HepG2 (cell line): ENCODE measurements around the gene NSD2. TPM values are rescaled to one million over a fixed set of nuclear protein-coding genes. Genes with fewer than 3 reads are reported as not detected.

ENCODE experiments used
- ATAC-seq: fragments of 200-7000 bp; cut with Tn5 transposase; 3 replicates; pipeline ENCODE4 v1.9.1; 2020; ENCODE audit warnings: mild to moderate bottlenecking, moderate library complexity
- BruUV-seq: library from RNA; stranded (reverse); fragments of 400-500 nt; replicated peaks from 2 replicates; lab custom pipeline; 2021; lab: Mats Ljungman, UMichigan
- CTCF ChIA-PET: fragments of 300-600 bp; formaldehyde crosslinking; extraction: SDS; loops from one replicate; lab custom pipeline; 2021; ENCODE audit warnings: low total read pairs, inconsistent platforms, low intra/inter-chr PET ratio; lab: Yijun Ruan, JAX
- POLR2A ChIA-PET: fragments of 350-600 bp; sonication (Branson Sonifier 250); formaldehyde crosslinking; loops from one replicate; lab custom pipeline; 2020; ENCODE audit warnings: antibody characterized with exemption, inconsistent platforms; lab: Yijun Ruan, JAX
- DNase-seq: peaks from one replicate; pipeline ENCODE4 v3.0.0-alpha.2; 2015; ENCODE audit warnings: low spot score
- FAIRE-seq: peaks from 3 replicates; lab custom pipeline; 2011; peaks lifted over from hg19 to GRCh38; lab: Jason Lieb, UNC
- H2AFZ ChIP-seq: one replicate; pipeline ENCODE4 v1.6.1; 2011; ENCODE audit warnings: low read length, inconsistent platforms
- H3K27ac ChIP-seq: fragments of 300-600 bp; 3 replicates; pipeline ENCODE4 v1.8.0; 2011; ENCODE audit warnings: mixed run types, mild to moderate bottlenecking, mixed read lengths, low read length, inconsistent platforms; ENCODE audit not compliant: insufficient read depth; ENCODE audit errors: extremely low read length
- H3K27me3 ChIP-seq, 2 experiments: fragments of 200-600 bp in 1 of 2; 2 replicates in 1 of 2; 3 replicates in 1 of 2; pipeline versions ENCODE4 v1.6.0 to v1.8.0; 2011; ENCODE audit warnings: low read length in 2 of 2, mild to moderate bottlenecking in 2 of 2, moderate library complexity in 2 of 2, inconsistent platforms in 1 of 2; ENCODE audit not compliant: insufficient read depth in 2 of 2, control insufficient read depth in 1 of 2
- H3K36me3 ChIP-seq, 2 experiments: fragments of 200-600 bp in 1 of 2; replicated peaks in 1 of 2; 2 replicates in 1 of 2; 3 replicates in 1 of 2; pipeline versions ENCODE4 v1.5.1 to v1.8.0; 2011; ENCODE audit warnings: low read length in 2 of 2, inconsistent platforms in 1 of 2; ENCODE audit not compliant: insufficient read depth in 2 of 2, control insufficient read depth in 1 of 2
- H3K4me1 ChIP-seq: 2 replicates; pipeline ENCODE4 v1.5.1; 2012; ENCODE audit warnings: low read length, inconsistent platforms; ENCODE audit not compliant: insufficient read depth
- H3K4me2 ChIP-seq: 2 replicates; pipeline ENCODE4 v1.6.0; 2011; ENCODE audit warnings: low read depth, low read length, inconsistent platforms
- H3K4me3 ChIP-seq, 3 experiments: fragments of 200-600 bp in 1 of 3; sonication (generic), shearing (Covaris generic) in 1 of 3; replicated peaks in 1 of 3; 2 replicates each; pipeline ENCODE4 v1.5.1; 2011 to 2016; ENCODE audit warnings: low read length in 3 of 3, inconsistent platforms in 2 of 3, low read depth in 2 of 3, mild to moderate bottlenecking in 2 of 3, control low read depth in 1 of 3, mixed read lengths in 1 of 3; ENCODE audit not compliant: insufficient read depth in 1 of 3
- H3K79me2 ChIP-seq: one replicate; pipeline ENCODE4 v1.6.1; 2011; ENCODE audit warnings: low read length, inconsistent platforms; ENCODE audit not compliant: insufficient read depth
- H3K9ac ChIP-seq: 2 replicates; pipeline ENCODE4 v1.6.0; 2011; ENCODE audit warnings: mild to moderate bottlenecking, low read depth, low read length, inconsistent platforms; ENCODE audit not compliant: insufficient read depth
- H3K9me3 ChIP-seq: 2 replicates; pipeline ENCODE4 v1.5.1; 2012; ENCODE audit warnings: mild to moderate bottlenecking, low read length
- H4K20me1 ChIP-seq: 2 replicates; pipeline ENCODE4 v1.6.0; 2011; ENCODE audit warnings: inconsistent platforms, mild to moderate bottlenecking, low read length, moderate library complexity; ENCODE audit not compliant: insufficient read depth
- AGO2 ChIP-seq: fragments of 200-400 bp; formaldehyde crosslinking; optimal IDR thresholded peaks from 2 replicates; pipeline ENCODE3; 2017; ENCODE audit warnings: mild to moderate bottlenecking, low read depth, low read length, moderate library complexity
- NFKBIZ ChIP-seq: IDR thresholded peaks from 2 replicates; pipeline ENCODE4 v1.6.1; 2018; ENCODE audit warnings: missing genetic modification reagents, missing compliant biosample characterization
- YY1 ChIP-seq: IDR thresholded peaks from 2 replicates; pipeline ENCODE4 v1.6.1; 2011; ENCODE audit warnings: low read length, low read depth, moderate library complexity, mild to moderate bottlenecking; ENCODE audit not compliant: insufficient read depth, insufficient replicate concordance
- WGBS: methylation state at CpG from one replicate; pipeline ENCODE4 v1.1.6; 2017; ENCODE audit warnings: low lambda C conversion rate; 5-methylcytosine and 5-hydroxymethylcytosine counted together
- in situ Hi-C: cut with HindIII; loops from 2 replicates; pipeline ENCODE4 v1.10.0; 2017; ENCODE audit warnings: low pct_unique_long_range_greater_than_20kb; ENCODE audit not compliant: extremely low pct_ligation_motif_present
- intact Hi-C: fragments of 100-400 bp; cut with micrococcal nuclease; formaldehyde crosslinking; loops from one replicate; pipeline ENCODE4 v1.10.0; 2022; ENCODE audit not compliant: unreplicated experiment
- polyA plus RNA-seq, 8 experiments: library from polyadenylated mRNA; depleted of rRNA in 3 of 8; stranded (reverse) in 7 of 8; unstranded in 1 of 8; fragments of >200 nt; fragmentation: Illumina TruSeq in 4 of 8; extraction: Trizol in 4 of 8; gene quantifications; 2 replicates each; pipeline versions ENCODE4 v1.2.1 to v1.2.3, GENCODE V29; 2011 to 2016; ENCODE audit warnings: low read depth in 4 of 8, missing spikeins in 1 of 8, mixed read lengths in 1 of 8; ENCODE audit not compliant: insufficient read depth in 1 of 8
- total RNA-seq, 5 experiments: library from RNA; depleted of rRNA; stranded (reverse); fragments of >200 nt; fragmentation: Illumina TruSeq; extraction: Trizol; gene quantifications; 2 replicates each; pipeline ENCODE4 v1.2.3, GENCODE V29; 2016; ENCODE audit warnings: low read depth in 1 of 5

Gene NSD2
- total and polyA plus RNA-seq, 2 of the 13 experiments (the other 11 are each of a cell fraction or from before 2014, with no cell fraction given) = 22.0 to 65.9 TPM

DNA sequence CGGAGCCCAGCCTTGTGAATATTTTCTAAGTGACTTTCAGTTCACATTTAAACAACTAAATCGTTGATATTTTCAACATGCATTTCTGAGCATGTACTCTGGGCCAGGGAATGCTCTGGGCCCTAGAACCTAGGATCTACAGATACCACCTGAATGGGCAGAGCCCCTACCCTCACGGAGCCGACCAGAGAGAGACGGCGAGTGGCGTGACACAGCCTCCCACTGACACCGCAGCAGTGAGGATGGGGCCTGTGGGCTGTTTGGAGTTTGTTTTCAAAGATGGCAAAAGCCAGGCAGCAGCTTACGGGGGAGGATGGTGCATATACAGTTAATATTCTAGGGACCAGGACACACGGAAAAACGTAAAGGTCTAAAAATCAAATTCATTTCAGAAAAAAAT is 119.9 kb downstream of the NSD2 start:
- Histone ChIP-seq H4K20me1 (peaks cover 10% of the 10 kb centered on the region; the same call in 1 of the 2 replicates), H3K9me3 (no peaks in the 10 kb centered on the region), H3K27me3 (no peaks in the 10 kb centered on the region), H3K9ac (no peak overlapping the region), H3K27ac (no peak overlapping the region), H2AFZ (no peak overlapping the region), H3K36me3 (peaks cover 19 to 43% of the 10 kb centered on the region in 2 experiments), H3K4me3 (no peak overlapping the region), H3K79me2 (peaks cover 24% of the 10 kb centered on the region), H3K4me1 (no peaks in the 10 kb centered on the region), H3K4me2 (no peak overlapping the region)
- DNase-seq (no peak), FAIRE-seq (no peak), ATAC-seq (no peak)
- intact Hi-C loops (no loop called here), in situ Hi-C loops (no loop called here)
- 98% methylated on average over 11 of the region's 11 CpGs for WGBS
- no TSS peak for BruUV-seq
- no peak for TF ChIP-seq NFKBIZ
- CTCF ChIA-PET = no interaction called here
- POLR2A ChIA-PET = no interaction called here

DNA sequence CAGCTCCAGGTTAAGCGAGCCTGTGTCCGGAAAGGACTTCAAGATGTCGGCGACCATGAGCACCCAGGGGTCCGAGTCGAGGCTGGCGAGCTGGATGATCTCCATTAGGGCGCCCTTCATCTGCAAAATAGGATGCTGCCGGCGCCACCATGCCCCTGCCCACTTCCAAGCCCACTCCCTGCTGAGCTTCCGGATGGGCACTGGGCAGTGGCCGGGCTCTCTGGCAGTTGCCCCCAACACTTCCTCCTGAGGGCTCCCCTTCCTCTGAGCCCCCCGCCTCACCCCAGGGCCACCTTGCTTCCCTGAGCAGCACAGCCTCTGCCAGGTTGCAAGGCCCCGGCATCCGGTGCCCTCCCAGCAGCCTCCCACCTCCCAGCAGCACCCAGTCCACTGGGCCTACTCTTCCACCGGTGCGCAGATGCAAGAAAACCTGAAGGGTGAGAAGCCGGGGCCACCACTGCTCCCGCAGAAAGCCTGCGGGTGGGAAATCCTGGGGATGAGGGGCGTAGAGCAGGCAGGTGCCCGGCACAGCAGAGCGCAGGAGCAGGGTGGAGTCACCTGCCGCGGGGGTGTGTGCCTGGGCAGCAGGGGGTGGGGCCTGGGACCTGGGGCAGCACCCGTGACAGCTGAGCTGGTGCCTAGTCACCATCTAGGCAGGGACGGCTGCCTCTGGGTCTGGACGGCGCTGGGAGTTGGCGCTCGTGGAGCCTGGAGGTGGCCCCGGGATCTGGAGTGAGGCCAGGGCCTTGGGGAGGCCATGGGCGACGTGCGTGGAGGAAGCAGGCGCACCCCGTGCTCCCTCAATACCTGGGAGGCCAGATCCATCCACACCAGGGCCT is 120.6 kb downstream of the NSD2 start:
- no TSS peak for BruUV-seq
- Histone ChIP-seq H3K27ac (no peak overlapping the region), H3K9me3 (no peaks in the 10 kb centered on the region), H3K79me2 (peaks cover 31% of the 10 kb centered on the region), H3K27me3 (no peaks in the 10 kb centered on the region), H3K9ac (no peak overlapping the region), H3K36me3 (peaks cover 16 to 39% of the 10 kb centered on the region in 2 experiments), H3K4me3 (no peak overlapping the region), H3K4me2 (no peak overlapping the region), H4K20me1 (peaks cover 10% of the 10 kb centered on the region; the same call in 1 of the 2 replicates), H3K4me1 (no peaks in the 10 kb centered on the region), H2AFZ (no peak overlapping the region)
- in situ Hi-C loops = no loop called here
- no peak for FAIRE-seq
- CTCF ChIA-PET = no interaction called here
- no peak for DNase-seq
- no peak; the same call in 2 of the 3 replicates for ATAC-seq
- intact Hi-C loops = no loop called here
- WGBS = over 99% methylated on average over 24 of the region's 37 CpGs
- POLR2A ChIA-PET = no interaction called here
- TF ChIP-seq AGO2 (peak; percentile 30), YY1 (no peak)
